T-helper 2 cell treated with Interferon-gamma antibody and Interleukin-4, amounts not matched to agents 100 ng/mL and 5 ng/mL, for 36 hours (primary cell): ENCODE data around the gene PLD6. TPM values are rescaled to one million over a fixed set of nuclear protein-coding genes. Genes with fewer than 3 reads are reported as not detected.

ENCODE experiments used
- intact Hi-C: fragments of 100-400 bp; cut with micrococcal nuclease; formaldehyde crosslinking; loops from one replicate; pipeline ENCODE4 v1.15.1; 2023
- total RNA-seq: library from RNA; stranded (reverse); gene quantifications from 2 replicates; pipeline ENCODE4 v1.2.3, GENCODE V29; 2022

Gene PLD6
- total RNA-seq, 1 donor from 2014 or later = 7.1 TPM

DNA sequence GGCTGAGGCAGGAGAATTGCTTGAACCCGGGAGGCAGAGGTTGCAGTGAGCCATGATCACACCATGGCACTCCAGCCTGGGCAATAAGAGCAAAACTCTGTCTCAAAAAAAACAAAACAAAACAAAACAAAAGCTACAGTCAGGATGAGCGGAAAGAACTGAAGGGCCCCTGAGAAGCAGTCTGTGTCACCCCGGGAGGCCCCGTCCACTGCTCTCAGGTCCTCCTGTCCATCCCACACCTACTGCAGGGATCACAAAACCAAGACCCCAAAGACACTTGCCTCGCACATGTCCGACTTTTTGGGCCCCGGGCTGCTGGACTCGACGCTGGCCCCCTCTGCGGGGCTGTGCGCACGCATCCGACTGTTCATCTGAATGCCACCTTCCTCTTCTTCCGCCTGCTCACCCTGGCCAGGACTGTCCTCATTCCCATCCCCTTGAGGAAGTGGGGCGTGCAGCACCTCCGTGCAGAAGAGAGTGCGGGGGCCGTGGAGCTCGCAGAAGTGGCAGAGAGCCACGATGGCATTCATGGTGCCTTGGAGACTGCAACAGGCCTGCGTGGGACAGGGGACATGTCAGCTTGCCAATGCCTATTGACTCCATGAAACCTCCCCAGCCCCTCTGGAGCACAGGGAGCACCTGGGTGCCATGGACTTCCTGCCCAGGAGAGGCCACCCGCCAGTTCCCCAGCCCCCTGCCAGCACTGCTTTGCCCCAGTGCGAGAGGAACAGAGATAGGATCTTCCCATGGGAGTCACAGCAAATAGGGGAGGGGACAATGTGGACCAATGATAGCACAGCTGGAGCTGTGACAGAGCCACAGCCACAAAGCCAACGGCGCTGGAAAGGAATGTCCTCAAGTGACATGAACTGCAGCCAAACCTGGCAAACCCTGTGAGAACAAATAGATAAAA is 21.7 kb upstream of the PLD6 start:
- intact Hi-C loops = no loop called here

DNA sequence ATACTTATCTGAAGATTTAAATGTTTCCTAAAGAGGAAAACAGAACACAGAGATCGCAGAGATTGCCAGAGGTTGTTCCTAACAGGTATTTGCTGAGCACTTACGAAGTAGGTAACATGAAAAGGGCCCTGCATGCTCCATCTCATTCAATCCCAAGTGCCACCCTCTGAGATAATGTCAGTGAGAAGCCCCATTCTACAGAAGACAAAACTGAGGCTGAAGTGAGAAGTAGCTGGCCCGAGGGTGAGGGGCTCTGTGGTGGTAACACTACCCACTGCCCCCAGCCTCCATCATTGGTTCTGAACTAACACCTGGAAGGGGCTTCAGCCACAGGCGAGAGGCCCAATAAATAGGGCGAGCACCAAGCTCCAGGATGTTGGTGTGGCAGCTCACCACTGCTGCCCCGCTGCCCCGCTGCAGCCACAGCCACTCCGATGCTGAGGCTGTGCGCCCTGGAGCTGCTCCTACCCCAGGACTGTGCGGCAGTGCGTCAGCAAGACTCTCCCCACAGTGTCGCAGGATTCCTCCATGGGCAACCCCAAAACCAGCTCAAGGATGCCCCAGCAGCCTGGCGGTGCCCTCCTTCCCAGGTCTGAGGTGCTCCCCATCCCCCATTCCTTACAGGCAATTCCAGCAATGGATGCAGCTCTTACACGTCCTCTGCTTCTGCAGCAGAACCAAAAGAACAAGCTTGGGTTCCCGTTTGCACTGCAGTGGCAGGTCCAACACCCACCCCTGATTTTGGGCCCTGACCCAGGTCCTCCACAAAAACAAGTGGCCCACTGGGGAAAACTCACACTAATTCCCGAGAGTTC is 20.5 kb upstream of the PLD6 start:
- intact Hi-C loops = no loop called here

DNA sequence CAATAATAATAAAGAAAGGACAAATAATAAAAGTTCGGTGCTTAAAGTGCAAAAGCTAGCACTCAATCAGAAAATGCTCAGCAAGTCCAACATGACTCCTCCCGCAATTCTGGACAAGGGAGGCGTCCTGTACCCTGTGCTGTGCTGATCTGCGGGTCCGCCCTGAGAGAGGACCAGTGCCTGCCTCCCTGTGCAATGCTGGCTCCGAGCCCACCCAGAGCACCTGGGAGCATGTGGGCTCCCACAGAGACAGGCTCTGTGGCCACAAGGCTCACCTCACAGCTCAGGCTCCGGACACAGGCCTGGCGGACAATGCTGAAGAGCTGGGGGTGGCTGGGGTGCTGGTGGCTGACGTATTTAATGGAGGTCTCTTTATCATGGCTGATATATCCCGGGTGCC is 19.8 kb upstream of the PLD6 start:
- intact Hi-C loops = no loop called here

DNA sequence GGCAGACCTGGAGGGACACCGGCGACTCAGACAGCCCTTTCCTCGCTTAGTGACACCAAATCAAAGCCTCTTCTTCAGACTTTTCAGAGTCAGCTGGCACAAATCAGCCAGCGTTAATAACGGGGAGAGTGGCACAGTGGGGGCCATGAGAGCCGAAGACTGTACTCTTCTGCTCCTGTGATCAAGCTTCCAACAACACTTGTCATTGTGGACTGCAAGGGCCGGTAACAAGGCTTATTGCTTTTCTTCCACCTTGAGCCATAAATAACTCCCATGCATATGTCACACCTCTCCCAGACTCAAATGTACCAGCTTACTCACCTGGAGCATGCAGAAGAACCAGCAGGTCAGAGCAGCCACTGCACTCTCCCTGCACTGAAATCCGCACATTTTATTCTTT is 18.0 kb upstream of the PLD6 start:
- intact Hi-C loops = no loop called here

DNA sequence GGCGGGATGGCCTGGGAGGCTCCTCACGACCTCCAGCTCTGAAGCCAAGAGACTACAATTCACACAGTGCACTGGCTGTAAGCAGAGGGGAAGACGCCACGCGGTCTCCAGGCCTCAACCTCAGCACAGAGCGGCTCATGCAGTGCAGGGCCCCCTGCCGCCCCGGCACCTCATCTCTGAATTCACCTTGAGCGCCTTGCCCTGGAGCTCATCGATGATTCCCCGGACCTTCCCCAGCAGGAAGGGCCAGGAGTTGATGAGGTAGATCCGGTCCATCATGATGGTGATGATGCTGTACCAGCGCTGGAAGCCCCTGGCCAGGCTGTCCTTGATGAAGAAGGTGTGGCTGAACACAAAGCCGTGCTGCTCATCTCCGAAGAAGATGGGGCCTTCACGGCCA is 17.6 kb upstream of the PLD6 start:
- intact Hi-C loops = no loop called here

DNA sequence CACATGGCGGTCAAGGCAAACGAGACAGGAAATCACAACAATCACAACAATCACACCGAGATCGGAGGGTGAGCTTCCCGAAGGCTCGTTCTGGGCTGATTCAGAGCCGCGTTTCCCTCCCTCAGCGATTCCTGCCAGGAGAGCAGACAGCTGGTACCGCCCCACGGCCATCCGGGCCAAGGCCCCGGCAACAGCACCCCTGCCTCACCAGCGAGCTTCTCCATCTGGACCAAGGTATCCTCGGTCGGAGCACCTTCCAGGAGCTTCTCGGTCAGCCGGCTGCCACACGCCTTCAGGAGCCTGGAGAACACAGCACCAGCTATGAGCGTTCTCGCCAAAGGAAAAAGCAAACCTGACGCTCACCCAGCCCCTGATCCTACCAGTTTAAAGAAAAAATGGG is 15.2 kb upstream of the PLD6 start:
- intact Hi-C loops = no loop called here

DNA sequence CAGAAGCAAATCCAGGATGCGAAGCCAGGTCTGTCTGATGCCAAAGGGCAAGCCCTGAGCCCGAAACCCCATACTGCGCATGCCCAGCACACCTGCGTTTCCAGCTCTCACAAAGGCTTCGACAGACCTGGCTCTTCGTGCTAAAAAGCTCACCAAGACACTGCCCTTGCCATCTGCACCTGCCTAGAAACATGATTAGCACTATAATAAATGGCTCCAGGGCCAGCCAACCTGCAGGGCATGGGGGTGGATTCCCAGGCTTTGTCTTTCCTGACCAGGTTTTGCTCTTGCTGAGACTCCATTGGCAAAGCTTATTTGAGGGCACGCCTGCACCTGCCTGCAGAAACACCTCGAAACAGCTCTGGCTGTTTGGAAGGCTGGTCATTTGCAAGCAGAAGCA is 14.4 kb upstream of the PLD6 start:
- intact Hi-C loops = no loop called here

DNA sequence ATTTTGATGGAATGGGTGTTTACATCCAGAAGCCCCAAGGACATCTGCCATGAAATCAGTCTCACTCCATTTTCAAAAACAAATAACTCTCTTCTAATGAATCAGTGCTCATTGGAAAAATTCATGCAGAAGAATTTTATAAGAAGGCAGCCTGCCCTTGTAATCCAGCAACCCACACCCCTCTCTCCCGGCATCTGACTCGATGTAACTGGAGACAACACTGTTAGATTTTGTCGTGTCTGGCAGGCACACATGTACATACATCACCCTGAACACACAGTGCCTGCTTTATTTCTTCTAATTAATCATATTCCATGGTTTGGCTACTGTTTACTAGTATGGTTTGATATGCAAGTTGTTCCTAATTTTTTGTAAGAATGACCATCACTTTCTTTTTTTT is 11.9 kb upstream of the PLD6 start:
- intact Hi-C loops = no loop called here

DNA sequence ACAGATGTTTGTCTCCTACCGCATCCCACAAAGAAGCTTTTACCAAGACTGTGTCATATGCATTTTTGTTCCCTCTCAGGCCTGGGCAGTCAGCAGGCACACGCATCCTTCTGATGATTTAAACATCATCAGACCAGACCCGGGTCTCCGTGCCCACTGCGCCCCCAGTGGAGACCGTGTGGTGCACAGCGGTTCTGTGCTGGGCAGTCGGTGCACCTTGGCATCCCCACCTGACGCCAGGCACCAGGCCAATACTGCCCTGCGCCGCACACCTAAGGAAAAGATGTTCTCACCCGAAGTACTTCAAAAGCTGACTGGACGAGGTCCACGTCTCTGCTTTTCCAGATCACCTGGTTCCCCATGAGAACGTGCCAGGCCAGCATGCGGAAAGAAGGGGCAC is 10.6 kb upstream of the PLD6 start:
- intact Hi-C loops = no loop called here

DNA sequence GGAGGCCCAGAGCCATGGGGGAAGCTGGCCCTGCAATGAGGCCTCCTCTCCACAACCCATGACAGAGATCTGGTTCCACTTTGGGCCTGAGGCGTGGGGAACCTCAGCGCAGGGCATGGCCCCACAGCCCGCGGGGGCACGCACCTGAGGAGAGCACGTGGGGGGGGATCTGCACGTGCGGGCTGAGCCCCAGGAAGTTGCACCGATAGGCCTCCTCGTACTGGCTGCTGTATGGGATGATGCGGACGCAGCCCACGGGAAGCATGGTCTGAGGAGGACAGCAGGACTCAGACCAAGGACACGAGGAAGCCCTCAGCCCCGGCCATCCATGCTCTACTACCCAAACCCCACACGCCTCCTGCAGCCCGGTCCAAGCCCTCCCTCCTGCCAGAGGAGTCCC is 10.1 kb upstream of the PLD6 start:
- intact Hi-C loops = no loop called here

DNA sequence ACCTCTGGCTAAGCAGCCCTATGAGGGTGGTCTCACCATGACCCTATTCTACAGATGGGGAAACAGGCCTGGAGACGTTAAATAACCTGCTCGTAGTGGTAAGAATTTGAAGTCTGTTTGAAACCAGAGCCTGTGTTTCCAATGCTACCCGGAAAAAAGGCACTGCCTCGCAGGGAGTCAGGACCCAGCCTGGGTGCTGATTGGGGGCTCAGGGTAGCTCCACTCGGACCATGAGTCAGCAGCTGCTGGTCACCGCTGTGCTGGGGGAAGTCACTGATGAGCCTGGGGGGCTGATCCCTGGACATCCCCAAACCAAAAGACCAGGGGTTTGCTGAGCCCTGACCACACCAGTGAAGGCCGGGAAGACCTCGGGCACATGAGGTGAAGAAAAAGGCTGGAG is 9.4 kb upstream of the PLD6 start:
- intact Hi-C loops = no loop called here

DNA sequence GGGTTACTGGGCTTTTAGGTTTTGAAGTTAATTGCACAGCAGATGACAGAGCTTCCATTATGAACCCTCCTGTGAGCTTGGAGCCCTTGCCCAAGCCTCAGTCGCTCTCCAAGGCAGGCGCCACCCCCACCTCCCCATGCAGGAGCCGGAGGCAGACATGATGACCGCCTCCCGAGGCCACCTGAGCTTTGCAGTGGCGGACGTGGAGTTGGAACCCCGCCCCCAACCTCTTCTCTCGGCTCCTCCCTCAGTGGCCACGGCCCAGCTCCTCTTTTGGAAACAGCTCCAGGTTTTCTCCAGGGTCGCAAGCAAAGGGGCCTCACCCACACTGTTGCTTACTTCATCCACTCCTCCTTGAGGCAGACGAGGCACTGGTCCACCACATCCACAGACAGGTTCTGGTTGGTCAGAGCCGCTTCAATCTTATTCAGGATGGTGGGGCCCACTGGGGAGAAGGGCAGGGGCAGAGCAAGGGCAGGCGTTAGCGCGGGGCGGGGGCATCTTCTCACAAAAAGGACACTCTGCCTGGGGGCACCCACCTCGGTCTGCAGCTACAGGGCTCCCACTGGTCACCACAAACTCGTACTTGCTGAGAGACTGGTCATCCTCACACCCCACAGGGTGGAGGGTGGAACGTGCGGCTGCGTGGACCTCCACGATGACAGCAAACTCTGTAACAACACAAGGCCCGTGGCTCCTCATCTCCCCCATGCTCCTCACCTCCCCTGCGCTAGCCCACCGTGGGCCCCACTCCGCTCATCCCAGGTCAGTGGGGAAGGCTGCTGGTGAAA is 8.7 kb upstream of the PLD6 start:
- intact Hi-C loops = no loop called here

DNA sequence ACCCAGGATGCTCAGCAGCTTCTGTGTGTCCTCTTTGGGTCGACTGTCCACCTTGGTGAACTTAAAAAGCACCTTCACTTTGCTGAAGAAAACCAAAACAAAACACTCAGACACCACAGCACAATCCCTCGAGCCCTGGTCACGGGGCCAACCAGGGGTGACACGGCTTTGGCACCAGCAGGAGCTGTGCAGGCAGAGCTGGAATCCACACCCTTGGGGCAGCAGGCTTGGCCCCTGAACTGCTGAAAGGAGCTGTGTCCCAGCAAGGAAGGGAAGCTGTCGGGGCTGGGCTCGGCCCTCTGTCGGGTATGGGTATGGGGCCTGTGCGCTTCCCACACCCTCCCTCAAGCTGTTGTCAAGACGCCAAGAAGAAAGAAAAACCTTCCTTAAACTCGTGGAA is 7.6 kb upstream of the PLD6 start:
- intact Hi-C loops = no loop called here

DNA sequence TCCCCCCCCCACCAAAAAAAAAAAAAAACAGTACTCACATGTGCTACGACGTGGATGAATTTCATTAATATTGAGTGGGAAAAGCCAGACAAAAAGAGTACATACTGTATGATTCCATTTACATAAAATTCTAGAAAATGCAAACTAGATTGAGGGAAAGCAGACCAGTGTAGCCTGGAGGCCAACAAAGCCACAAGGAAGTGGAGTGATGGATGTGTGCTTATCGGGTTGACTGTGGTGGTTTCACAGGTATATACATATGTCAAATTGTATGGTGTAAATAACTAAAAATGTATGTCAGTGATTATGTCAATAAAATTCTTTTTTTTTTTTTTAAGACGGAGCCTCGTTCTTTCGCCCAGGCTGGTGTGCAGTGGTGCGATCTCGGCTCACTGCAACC is 1.9 kb upstream of the PLD6 start:
- intact Hi-C loops = no loop called here

DNA sequence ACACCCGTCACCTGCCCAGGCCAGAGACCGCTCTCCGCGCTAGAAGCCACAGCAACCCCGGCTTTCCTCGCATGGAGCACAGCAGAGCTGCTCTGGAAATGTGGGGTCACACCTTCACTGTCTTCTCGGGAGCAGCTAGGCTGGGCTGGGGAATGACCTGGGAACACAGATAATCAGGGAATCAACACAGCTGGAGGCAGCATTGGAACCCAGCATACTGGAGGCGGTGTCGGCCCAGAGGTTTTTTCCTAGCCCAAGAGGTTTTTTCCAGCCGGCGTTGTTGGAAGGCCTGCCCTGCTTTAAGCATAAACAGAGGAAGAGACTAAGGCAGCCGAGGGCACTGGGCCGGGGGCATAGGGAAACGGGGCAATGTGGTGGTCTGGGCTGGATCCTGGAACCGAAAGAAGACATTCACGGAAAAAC is 791 bp upstream of the PLD6 start:
- intact Hi-C loops = no loop called here

DNA sequence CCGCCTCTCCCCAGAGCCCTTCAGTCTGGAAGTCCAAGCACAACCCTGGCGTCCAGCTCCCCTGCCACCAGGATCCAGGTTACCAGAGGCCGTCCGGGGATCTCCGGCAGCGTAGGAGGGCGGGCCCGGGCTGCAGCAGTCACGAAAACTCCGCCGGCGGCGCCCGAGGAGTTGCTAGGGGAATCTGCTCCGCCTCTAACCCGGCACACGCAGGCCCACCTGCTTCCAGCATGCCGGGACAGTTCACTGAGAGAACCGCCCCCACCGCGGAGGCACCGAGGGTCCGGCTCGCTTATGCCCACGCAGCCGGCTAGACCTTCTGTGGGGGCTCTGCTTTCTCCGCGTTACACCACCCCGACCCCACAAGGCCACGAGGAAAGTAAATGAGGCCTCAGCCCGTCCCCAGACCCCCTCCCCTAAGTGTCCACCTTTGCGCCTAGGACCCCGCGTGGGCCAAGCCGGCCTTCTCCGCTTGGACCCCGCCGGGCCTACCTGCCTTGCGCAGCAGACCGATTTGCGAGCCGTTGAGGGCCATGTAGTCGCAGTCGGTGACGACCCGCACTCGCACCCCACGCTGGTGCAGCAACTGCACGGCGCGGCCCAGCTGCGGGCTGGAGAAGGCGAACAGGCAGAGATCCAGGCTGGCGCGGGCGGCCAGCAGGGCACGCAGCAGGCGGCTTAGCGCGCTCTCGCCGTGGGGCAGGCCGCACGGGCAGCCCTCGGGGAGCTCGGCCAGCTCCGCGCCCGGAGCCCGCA is 587 bp downstream of the PLD6 start:
- intact Hi-C loops = no loop called here

DNA sequence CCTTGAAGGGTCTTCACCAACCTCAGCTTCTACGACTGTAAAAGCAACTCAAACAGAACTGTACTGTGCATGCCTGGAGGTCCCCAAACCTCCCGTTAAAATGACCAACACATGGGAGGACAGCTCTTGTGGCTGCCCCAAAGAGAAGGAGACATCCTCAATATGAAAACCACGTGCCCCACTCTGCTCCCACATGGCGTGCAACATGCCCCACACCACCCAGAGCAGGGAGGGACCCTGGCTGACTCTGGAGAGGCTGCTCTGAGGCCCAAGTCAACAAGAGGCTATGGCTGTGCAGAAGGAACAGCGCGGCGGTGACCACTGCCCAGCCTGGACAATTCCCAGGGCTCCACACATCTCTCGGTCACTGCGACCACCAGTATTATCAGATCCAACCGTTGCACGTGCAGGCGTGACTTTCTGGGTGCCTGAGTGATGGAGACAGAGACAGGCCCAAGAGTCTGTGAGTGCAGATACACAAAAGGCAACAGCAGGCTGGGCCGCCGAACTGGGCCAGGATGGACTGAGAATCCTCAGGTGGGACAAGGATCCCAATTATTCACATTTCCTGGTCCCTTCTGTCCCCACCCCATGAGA is 1.4 kb downstream of the PLD6 start:
- intact Hi-C loops = no loop called here

DNA sequence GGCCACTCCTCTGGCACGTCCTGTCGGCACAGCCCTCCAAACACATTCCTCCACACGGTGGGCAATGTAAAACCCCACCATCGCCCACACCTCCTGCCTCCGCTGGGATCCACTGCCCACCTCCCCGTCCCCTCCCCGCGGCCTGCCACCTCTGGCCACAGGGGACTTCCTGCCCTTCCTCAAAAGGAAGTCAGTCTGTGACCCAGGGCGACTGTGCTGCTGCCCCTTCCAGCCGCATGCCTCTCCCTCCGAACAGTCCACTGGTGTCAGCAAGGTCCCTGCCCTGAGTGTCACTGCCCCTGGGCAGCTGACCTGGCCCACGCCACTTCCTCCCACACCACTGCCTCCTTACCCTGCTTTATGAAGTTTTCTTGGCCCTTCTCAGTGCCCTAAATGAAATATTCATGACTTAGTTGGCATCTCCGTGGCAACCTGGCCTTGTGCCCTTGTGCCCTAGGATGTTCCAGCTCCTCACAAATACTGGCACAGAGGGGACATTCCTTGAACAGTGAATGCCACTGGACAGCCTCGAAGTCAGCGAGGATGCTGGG is 2.0 kb downstream of the PLD6 start:
- intact Hi-C loops = no loop called here

DNA sequence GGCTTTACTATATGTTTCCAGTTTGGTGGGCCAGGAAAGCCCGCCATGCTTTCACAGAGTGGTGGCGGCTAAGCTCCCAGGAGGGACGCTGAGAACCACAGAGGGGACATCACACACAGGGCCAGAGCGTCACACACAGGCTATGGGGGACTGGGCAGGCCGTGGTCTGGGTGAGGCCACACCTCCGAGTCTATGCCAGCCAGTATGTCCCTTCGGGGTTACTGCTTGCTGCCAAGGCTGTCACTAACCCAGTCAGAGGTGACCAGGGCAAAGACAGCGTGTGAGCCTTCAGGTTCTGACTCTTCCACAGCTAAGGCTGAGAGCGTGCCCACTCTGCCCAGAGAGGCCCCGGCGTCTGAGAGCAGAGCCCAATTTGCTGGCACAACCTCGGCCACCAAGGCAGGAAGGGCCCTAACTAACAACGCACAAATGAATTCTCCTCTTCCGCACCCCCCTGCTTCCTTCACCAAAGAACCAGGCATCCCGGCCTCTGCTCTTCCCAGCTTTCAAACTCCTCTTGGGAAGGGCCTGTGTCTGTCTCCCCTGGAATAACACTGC is 2.9 kb downstream of the PLD6 start:
- intact Hi-C loops = no loop called here

DNA sequence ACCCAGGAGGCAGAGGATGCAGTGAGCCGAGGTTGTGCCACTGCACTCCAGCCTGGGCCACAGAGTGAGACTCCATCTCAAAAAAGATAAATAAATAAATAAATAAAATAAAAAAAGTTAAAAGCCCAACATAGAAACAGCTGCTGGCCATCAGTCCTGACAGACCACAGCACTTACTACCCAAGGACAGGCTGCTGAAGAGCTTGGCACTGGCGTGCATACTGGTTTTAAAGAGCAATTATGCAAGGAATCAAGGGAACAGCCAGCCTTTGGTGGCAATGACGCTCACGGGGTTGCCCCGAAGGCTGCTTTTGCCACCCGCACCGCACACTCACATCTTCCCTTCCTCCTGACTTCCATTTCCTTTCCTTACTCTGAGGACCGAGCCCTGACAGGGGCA is 4.2 kb downstream of the PLD6 start:
- intact Hi-C loops = no loop called here
